Measurements from ENCODE around the gene RNF115.
"Not testable (repeated sequence)": the region's sequence is repeated elsewhere in the genome, so short reads cannot be mapped to it uniquely, and the experiment has no call there.

The RNF115 gene

DNA sequence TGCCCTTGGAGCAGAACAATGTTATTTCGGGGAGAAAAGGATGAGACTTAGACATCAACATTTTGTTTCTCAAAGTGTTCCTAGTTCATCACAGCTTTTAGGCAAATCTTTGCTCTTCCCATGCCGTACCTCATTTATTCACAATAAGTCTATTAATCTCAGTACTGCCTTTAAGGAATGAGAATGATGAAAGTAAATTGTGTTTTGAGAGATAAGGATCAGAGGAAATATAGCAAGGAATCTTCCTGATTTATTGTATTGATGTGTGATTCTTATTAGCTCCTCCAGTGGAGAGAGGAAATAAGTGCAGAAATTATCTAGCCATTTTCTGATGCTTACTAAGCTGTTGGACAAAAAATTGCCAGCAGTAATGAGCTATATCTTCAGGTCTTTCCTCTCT, 2.1 kb upstream of the RNF115 start:
- no peak for DNase-seq

DNA sequence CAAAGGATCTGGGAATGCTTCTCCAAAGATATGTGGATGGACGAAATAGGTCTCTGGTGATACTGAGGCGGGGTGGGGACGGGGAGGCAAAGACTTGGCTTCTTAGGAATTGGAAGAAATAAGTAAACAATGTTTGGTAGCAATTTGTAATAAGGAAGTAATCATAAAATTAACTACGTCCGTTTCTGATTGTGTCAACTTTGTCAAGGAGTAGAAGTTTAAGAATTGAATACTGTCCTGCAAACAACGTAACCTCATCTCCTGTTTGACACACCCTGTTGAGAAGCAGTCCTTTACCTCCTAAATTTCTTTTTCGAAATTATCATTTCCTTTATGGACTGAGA, 576 bp upstream of the RNF115 start:
- peak; percentile 73 for DNase-seq

DNA sequence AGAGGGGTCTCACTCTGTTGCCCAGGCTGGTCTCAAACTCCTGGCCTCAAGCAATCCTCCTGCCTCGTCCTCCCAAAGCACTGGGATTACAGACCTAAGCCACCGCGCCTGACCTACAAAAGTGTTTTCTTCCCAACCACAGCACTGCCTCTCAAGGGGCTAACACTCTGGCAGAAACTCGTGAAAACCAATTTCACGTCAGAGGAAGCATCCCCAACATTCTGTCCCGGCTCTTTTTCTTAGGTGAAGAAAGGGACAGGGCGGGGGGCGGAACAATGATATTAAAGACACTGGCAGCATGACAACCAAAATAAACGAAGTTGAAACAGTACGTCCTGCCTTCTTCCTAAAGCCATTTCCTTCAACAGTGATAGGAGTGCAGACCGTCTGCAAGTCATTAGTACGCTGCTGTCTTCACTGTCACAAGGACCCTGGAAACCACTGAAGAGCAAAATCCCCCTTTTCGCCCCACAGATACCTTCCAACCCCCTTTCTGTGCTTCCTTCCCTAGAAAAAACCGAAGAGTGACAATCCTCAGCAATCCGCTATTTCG, 1.0 kb downstream of the RNF115 start:
- not testable (repeated sequence) for DNase-seq

DNA sequence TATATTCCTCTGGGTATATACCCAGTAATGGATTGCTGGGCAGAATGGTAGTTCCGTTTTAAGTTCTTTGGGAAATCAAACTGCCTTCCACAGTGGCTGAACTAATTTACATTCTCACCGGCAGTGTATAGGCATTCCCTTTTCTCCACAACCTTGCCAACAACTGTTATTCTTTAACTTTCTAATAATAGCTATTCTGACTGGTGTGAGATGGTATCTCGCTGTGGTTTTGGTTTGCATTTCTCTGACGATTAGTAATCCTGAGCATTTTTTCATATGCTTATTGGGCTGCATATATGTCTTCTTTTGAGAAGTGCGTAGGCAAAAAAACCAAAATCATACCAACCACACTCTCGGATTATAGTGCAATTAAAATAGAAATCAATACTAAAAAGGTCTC, 5.8 kb downstream of the RNF115 start:
- DNase-seq, result not testable (repeated sequence)

DNA sequence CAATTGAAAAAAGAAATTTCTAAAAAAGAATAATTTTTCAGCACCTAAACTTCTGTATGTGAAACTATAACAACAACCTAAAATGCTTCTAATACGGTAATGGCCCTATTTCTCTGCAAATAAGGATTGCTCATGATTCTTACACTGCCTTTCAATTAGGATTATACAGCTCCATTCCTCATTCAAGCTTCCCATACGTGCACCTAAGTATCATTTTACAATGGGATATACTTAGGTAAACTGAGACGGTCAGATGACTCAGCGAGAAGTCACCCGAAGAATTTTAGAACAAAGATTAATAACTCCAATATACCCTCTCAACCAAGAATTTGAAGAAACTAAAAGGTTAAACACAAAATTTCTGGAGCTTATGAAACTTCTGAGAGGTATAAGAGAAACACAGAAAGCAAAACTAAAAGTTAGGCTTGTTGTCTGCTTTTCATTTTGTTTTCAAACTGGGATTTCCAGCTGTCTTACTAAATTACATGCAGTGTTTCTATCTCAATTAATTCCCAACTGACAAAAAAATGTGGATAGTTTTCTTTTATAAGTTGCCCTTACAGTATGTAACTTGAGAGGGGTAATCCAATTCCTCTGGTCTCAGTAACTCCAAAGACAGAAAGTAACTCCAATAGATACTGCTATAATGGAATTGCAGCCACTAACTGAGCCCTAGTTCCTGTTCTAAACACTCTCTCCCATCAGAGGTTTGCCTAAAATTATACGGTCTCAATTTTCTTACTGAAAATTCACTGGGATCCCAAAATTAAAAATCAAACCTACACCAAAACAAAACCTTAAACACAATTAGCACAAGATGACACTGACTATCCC, 10.7 kb downstream of the RNF115 start:
- not testable (repeated sequence) for DNase-seq

DNA sequence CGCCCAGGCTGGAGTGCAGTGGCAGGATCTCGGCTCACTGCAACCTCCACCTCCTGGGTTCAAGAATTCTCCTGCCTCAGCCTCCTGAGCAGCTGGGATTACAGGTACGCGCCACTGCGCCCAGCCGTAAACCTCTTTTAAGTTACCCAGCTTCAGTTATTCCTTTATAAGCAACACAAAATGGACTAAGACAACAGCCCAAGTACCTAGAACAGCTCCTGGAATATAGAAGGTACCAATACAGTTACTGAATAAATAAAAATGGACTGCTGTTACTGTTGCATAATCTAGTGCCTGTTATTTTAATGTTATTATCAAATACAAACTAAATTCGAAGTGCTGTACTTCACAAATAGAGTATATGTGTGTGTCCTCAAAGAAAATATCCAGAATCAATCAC, 17.1 kb downstream of the RNF115 start:
- DNase-seq, result no peak

DNA sequence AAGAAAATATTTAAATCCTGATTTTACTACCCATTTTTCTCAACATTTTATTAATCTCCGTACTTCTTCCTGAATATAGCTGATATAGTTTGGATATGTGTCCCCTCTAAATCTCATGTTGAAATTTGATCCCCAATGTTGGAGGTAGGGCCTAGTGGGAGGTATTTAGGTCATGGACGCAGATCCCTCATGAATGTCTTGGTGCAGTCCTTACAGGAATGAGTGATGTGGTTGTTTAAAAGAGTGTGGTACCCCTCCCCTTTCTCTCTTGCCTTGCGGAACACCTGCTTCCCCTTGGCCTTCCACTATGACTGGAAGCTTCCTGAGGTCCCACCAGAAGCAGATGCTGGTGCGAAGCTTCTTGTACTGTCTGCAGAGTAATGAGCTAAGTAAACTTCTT, 17.5 kb downstream of the RNF115 start:
- no peak for DNase-seq

DNA sequence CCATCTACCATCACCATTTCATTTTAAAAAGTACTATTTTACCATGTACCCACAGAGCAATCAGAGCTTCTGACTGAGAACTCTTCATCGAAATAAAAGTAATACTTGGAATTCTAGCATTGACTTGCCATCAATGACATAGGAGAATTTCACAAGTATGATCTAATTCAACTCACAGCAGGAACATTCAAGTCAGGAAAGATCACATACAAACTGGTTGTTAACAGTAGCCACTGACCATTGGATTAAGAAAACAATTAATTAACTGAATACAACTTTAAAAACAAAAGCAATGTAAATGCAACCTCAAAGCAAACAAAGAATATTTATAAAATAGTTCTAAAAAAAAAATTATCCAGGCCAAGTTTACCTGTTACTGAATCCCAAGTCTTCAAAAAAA, 18.8 kb downstream of the RNF115 start:
- no peak for DNase-seq

DNA sequence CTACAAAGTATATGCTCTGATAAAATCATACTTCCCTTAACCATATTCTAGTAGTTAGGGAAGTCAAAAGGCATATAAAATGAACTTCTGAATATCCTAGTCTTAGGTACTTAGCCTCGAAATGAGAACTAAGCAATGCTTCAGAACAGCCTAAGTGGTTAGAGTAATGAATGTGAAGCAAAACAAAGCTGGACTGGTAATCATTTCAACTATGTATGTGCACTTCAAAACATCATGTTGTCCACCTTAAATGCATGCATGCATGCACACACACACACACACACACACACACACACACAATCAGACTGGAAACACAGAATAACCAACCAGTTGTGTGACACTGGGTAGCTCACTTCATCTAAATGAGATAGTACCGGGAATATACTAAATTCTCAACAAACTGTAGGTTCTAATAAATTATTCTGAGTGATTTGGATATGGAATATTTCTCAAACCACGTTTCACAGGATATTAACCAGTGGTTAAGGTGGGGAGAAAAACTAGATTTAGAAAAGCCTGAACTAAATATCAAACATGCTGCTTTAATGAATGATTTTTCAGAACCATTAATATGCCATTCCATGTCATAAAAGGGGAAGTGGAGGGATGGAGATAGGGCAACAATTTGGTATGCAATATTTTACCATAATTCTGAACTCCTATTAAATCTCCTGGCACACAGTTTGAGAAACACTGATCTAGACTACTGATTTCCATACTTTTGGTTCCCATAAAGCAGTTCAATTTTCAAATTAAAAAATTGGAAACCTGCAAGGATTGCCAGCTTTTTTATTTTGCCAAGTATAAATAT, 19.5 kb downstream of the RNF115 start:
- no peak for DNase-seq

DNA sequence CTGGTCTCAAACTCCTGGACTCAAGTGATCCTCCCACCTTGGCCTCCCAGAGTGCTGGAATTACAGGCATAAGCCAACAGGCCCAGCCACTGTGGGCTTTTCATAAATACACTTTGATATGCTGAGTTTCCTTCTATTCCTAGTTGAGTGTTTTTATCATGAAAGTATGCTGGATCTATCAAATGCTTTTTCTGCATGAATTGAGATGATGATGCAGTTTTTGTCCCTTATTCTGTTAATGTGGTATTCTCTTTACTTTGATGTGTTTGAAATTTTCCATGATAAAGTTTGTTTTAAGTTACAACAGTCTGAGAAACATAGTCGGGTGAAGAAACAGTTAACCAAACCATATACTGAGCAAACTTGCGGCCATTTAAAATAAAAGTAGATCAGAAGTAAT, 24.1 kb downstream of the RNF115 start:
- no peak for DNase-seq

DNA sequence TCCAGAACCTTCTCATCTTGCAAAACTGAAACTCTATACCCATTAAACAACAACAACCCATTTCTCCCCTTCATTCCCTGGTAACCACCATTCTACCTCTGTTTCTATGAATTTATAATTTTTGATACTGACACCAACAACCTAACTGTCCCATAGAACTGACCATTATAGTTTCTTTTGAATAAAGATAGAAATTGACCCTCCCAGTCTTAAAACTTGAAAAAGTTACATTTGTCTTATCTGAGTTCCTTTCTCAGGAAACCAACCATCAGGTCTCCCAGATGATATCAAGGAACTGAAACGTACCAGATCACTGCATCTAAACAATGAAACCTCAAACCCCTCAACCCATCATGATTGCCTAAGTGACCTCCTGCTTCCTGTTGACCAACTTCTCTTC, 27.1 kb downstream of the RNF115 start:
- no peak for DNase-seq

DNA sequence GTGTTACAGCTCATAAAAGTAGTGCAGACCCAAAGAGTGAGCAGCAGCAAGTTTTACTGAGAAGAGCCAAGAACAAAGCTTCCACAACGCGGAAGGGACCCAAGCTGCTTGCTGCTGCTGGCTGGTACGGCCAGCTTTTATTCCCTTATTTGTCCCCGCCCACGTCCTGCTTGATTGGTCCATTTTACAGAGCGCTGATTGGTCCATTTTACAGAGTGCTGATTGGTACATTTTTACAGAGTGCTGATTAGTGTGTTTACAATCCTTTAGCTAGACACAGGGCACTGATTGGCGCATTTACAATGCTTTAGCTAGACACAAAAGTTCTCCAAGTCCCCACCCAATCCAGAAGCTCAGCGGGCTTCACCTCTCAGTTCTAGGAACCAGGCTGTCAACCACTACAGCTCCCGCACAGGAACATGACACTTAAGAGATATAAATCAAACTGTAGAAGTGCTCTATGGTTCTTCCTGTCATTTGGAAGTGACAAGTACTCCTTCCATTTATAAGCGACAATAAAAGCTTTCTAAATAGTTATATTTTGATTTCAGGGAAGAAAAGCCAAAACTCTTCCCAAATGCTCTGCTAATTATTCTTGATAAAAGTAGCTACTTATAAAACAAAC, 28.5 kb downstream of the RNF115 start:
- no peak for DNase-seq

DNA sequence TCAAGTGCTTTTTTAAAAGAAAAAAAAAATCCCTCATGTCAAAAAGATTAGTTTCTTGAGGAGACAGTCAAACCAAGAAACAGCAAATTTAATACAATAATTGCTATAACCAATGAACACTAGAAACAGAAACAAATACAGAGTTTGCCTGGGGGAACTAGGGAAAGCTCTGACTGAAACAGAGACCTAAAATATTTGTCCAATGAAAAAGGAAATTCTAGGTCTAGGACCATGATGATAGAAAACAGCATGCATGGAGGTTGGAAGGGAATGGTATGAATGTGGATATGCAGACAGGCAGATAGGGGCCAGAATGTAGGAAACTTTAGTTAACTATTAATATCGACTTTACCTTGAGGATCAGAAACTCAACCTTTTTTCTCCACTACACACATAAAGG, 31.4 kb downstream of the RNF115 start:
- DNase-seq, result no peak

DNA sequence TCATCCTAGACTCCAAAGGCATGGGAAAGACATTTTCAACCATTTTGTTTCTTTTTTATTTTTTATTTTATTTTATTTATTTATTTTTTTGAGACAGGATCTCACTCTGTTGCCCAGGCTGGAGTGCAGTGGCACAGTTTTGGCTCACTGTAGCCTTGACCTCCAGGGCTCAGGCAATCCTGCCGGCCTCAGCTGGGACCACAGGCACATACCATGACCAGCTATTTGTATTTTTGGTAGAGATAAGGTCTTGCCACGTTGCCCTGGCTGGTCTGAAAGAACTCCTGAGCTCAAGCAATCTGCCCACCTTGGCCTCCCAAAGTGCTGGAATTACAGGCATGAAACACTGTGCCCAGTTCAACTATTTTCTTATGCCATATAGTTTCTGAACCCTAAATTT, 32.0 kb downstream of the RNF115 start:
- DNase-seq, result not testable (repeated sequence)

DNA sequence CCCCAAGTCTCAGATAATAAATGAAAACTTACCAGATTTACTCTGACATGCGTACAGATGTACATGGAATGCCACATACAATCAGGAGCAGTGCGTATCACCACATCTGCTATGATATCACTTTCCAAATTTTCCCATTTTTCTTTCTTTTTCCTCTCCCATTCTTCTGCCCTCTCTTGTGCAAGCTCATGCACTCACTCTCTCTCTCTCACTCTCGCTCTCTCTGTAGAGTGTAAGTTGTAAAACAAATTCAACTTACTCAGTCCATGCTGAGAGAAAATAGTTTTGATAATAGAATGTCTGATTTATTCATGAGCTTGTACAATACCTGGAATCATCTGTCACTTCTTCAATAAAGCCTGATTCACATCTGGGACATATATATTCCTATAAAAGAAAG, 35.3 kb downstream of the RNF115 start:
- DNase-seq, result no peak

DNA sequence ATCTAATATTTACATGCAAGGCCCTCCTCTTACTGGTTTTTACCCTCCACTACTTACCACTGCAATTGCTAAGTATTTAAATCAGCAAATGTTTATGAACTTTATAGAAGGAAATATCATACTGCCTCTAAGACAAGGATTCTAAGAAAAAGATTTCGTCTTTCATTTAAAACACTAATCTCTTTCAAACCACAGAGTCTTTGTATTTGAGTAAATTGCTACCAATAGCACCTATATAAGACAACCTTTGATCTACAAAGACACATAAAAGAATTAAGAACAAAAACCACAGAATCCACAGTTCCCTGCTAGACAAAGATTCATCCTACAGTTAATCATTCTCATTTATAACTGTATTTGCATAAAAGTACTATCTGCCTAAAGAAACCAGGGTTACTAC, 37.6 kb downstream of the RNF115 start:
- no peak for DNase-seq

DNA sequence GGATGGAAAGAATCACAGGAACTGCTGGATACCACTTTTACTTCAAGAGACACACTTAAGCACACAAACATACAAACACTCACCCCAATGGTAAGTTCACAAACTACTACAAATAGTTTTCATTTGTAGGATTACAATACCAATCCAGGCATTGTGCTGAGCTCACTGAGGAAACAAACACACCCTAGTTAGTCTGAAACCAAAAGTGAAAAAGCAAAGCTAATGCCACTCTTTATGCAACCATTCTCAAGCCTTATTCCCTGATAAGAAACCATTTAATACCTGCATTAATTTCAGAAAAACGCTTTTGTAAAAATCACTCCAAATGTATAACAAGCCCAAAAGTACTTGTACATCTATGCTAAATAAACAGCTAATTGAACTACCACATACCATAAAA, 38.3 kb downstream of the RNF115 start:
- DNase-seq, result no peak

DNA sequence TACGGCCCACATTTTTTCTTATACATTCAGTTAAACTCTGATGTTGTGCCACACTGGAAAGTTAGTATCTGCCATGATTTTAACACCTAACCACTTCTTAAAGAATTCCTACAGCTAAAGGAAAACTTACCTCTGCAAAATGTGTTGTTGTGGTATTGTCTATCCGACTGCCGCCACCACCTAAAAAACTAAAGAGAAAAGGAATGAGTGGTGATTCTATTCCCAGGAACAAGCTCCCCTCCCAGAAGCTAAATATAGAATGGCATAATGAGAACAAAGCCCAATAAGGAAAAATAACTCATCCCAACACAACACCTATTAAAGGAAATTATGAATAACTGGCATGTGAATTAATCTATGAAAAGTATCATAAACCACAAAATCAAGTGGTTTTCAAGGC, 39.5 kb downstream of the RNF115 start:
- no peak for DNase-seq

DNA sequence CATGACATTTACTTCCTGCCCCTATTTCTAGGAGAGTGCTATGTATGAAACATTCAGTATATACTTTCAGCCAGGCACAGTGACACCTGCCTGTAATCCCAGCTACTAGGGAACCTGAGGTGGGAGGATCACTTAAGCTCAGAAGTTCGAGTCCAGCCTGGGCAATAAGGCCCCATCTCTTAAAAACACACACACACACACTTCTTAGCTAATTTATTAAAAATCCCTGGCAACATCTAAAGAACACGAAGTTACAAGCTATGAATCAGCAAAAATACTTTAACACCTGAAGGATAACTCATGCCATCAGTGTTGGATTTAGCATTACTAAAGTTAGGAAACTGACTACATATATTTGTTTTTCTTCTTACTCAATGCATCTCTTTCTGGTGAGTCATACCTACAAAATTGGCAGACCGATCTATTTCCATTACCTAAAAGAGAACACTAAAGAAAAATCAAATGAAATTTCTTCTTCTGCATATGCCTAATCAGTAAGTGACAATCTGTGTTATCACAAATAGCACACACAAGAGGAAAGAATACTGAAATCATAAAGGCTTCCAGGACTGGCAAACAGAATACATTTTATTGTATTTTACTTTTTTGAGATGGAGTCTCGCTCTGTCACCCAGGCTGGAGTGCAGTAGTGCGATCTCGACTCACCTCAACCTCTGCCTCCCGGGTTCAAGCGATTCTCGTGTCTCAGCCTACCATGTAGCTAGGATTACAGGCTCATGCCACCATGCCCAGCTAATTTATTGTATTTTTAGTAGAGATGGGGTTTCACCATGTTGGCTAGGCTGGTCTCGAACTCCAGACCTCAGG, 41.4 kb downstream of the RNF115 start:
- DNase-seq, result no peak

DNA sequence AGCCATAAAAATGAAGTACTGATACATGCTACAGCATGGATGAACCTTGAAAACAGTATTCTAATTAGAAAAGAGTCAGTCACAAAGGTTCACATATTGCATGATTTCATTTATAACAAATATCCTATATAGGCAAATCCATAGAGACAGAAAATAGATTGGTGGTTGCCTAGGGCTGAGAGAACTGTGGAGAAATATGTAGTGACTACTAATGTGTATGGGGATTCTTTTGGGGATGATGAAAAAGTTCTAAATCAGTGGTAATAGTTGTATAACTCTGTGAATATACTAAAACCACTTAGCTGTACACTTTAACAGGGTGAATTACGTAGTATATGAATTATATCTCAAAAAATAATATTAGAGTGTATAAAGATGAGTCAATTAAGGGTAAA, 45.8 kb downstream of the RNF115 start:
- DNase-seq, result no peak

DNA sequence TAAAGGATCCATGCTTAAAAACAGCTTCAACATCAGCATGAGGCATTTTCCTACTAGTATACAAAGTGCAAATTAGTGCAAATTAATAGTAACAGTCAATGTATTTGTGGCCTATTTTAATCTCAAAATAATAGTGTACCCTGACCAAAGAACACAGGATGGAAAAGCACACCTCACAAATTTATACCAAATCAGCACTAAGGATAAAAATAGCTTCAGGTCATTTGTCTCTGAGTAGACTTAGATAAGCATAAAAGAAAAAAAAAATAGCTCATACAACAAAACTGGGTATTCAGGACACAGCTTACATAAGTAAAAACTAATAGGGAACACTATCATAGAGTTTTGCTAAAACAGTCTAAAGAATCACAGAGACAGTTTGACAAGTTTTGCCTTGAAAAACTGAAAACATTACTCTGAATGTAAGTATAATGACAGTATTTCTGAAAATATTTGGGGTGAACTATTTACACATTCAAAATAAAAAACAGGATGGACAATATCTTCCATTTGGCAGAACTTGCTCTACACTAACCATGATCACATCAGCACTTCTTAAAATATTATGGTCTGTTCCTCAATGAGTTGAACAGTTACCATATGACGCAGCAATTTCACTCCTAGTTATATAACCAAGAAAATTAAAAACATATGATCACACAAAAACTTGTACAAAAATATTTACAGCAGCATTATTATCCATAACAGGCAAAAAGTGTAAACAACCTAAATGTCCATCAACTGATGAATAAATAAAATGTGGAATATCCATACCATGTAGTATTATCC, 46.3 kb downstream of the RNF115 start:
- no peak for DNase-seq

DNA sequence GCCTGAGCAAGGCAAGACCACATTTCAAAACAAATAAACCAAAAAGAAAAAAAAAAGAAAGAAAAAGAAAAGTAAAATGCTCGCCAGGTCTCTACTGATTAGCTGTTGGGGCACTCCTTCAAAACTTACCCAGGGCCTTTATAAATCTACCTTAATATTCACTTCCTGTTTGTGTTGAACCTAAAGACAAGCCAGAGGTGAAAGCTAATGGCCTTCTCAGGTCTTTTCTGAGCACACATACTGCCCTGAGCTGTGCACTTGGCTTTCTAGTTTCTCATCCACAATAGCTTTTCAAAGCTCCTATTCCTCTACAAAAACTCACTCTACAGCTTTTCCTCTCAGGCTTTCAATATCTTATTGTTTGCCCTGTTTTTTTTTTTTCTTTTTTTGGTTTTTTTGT, 50.5 kb downstream of the RNF115 start:
- no peak for DNase-seq
